ENCODE data around the gene CLCNKA.
A peak's percentile ranks its signal among the peaks of the same experiment; 100 is the strongest.
"Not testable (repeated sequence)": the region's sequence is repeated elsewhere in the genome, so short reads cannot be mapped to it uniquely, and the experiment has no call there.

CLCNKA gene

GRCh38 chr1:16032388-16033102 is 10.7 kb downstream of the CLCNKA start:
- peak; percentile 91 to 92 for ATAC-seq (replicated peaks)
- H3K27ac Mint-ChIP-seq: peak overlapping the region; percentile 17
- H3K27me3 Mint-ChIP-seq: peaks cover 49 to 61% of the 10 kb centered on the region in 2 donors
- peak; percentile 72 for DNase-seq
- no peaks in the 10 kb centered on the region for H3K9me3 Mint-ChIP-seq
- no peak overlapping the region for H3K4me3 Mint-ChIP-seq
- peaks cover 13% of the 10 kb centered on the region in 2 donors for H3K4me1 Mint-ChIP-seq
- H3K36me3 Mint-ChIP-seq: no peaks in the 10 kb centered on the region

- not testable (repeated sequence) for H3K4me1 Mint-ChIP-seq; H3K27ac Mint-ChIP-seq; H3K4me3 Mint-ChIP-seq; H3K9me3 Mint-ChIP-seq; ATAC-seq (replicated peaks); H3K36me3 Mint-ChIP-seq; DNase-seq
- H3K27me3 Mint-ChIP-seq: peaks cover 44 to 55% of the 10 kb centered on the region in 2 donors
These were observed 11.3 kb downstream of the CLCNKA start for GRCh38 chr1:16033103-16033632.

GRCh38 chr1:16036461-16036860 is 14.6 kb downstream of the CLCNKA start:
- ATAC-seq (replicated peaks); H3K36me3 Mint-ChIP-seq; H3K4me3 Mint-ChIP-seq; H3K9me3 Mint-ChIP-seq; H3K27ac Mint-ChIP-seq; DNase-seq; H3K4me1 Mint-ChIP-seq: not testable (repeated sequence)
- peaks cover 25 to 38% of the 10 kb centered on the region in 2 donors for H3K27me3 Mint-ChIP-seq

GRCh38 chr1:16038620-16038912 is 16.7 kb downstream of the CLCNKA start:
- no peak for DNase-seq
- H3K27me3 Mint-ChIP-seq: peaks cover 24 to 38% of the 10 kb centered on the region in 2 donors
- H3K36me3 Mint-ChIP-seq: no peaks in the 10 kb centered on the region
- H3K4me1 Mint-ChIP-seq: no peaks in the 10 kb centered on the region
- H3K4me3 Mint-ChIP-seq: no peak overlapping the region
- ATAC-seq (replicated peaks): no peak
- no peak overlapping the region for H3K27ac Mint-ChIP-seq
- H3K9me3 Mint-ChIP-seq: no peaks in the 10 kb centered on the region

GRCh38 chr1:16039871-16040270 is 18.0 kb downstream of the CLCNKA start:
- H3K9me3 Mint-ChIP-seq; ATAC-seq (replicated peaks); H3K27ac Mint-ChIP-seq; H3K4me1 Mint-ChIP-seq; H3K4me3 Mint-ChIP-seq; H3K36me3 Mint-ChIP-seq; DNase-seq: not testable (repeated sequence)
- H3K27me3 Mint-ChIP-seq: peaks cover 21 to 40% of the 10 kb centered on the region in 2 donors

GRCh38 chr1:16041200-16041599 is 19.4 kb downstream of the CLCNKA start:
- Mint-ChIP-seq H3K4me1 (no peaks in the 10 kb centered on the region), H3K36me3 (no peaks in the 10 kb centered on the region), H3K9me3 (no peaks in the 10 kb centered on the region), H3K4me3 (no peak overlapping the region), H3K27me3 (peaks cover 21 to 49% of the 10 kb centered on the region in 2 donors), H3K27ac (no peak overlapping the region)
- DNase-seq (no peak), ATAC-seq (replicated peaks) (no peak)

GRCh38 chr1:16042096-16042495 is 20.3 kb downstream of the CLCNKA start:
- no peak for DNase-seq
- H3K36me3 Mint-ChIP-seq: no peaks in the 10 kb centered on the region
- H3K4me1 Mint-ChIP-seq: no peaks in the 10 kb centered on the region
- H3K4me3 Mint-ChIP-seq: no peak overlapping the region
- H3K27me3 Mint-ChIP-seq: peaks cover 17 to 45% of the 10 kb centered on the region in 2 donors
- no peaks in the 10 kb centered on the region for H3K9me3 Mint-ChIP-seq
- ATAC-seq (replicated peaks): no peak
- H3K27ac Mint-ChIP-seq: no peak overlapping the region

GRCh38 chr1:16042654-16043053 is 20.8 kb downstream of the CLCNKA start:
- not testable (repeated sequence) for H3K27ac Mint-ChIP-seq; H3K4me1 Mint-ChIP-seq; H3K36me3 Mint-ChIP-seq; ATAC-seq (replicated peaks); DNase-seq; H3K4me3 Mint-ChIP-seq; H3K9me3 Mint-ChIP-seq
- peaks cover 13 to 45% of the 10 kb centered on the region in 2 donors for H3K27me3 Mint-ChIP-seq

- Mint-ChIP-seq H3K4me3 (no peak within 1 kb of the TSS), H3K36me3 (no peaks in the 10 kb centered on the region), H3K4me1 (peaks cover 0 to under 1% of the 10 kb centered on the region in 2 donors), H3K27me3 (peaks cover 13 to 52% of the 10 kb centered on the region in 2 donors), H3K9me3 (no peaks in the 10 kb centered on the region), H3K27ac (no peak within 1 kb of the TSS)
- ATAC-seq (replicated peaks): no peak
- DNase-seq: no peak
These were observed 21.7 kb downstream of the CLCNKA start, which contains the start of gene CLCNKB for GRCh38 chr1:16043521-16043920. Gene CLCNKB (plus strand): TSS chr1:16043782. CDS start chr1:16044493, 711 bp downstream.

- H3K4me1 Mint-ChIP-seq: peaks cover 0 to 5% of the 10 kb centered on the region in 2 donors
- no peaks in the 10 kb centered on the region for H3K9me3 Mint-ChIP-seq
- ATAC-seq (replicated peaks): no peak
- H3K27ac Mint-ChIP-seq: no peak overlapping the region
- H3K36me3 Mint-ChIP-seq: no peaks in the 10 kb centered on the region
- no peak overlapping the region for H3K4me3 Mint-ChIP-seq
- H3K27me3 Mint-ChIP-seq: peaks cover 13 to 56% of the 10 kb centered on the region in 2 donors
- DNase-seq: no peak
These were observed 22.1 kb downstream of the CLCNKA start for GRCh38 chr1:16043950-16044349.

GRCh38 chr1:16046842-16047241 is 25.0 kb downstream of the CLCNKA start:
- ATAC-seq (replicated peaks): no peak
- peaks cover 0 to 5% of the 10 kb centered on the region in 2 donors for H3K4me1 Mint-ChIP-seq
- no peak for DNase-seq
- no peaks in the 10 kb centered on the region for H3K36me3 Mint-ChIP-seq
- no peak overlapping the region for H3K27ac Mint-ChIP-seq
- no peak overlapping the region for H3K4me3 Mint-ChIP-seq
- H3K27me3 Mint-ChIP-seq: peaks cover 27 to 69% of the 10 kb centered on the region in 2 donors
- no peaks in the 10 kb centered on the region for H3K9me3 Mint-ChIP-seq

- Mint-ChIP-seq H3K9me3 (no peaks in the 10 kb centered on the region), H3K4me3 (no peak overlapping the region), H3K4me1 (peaks cover 0 to 5% of the 10 kb centered on the region in 2 donors), H3K36me3 (no peaks in the 10 kb centered on the region), H3K27ac (no peak overlapping the region), H3K27me3 (peaks cover 27 to 68% of the 10 kb centered on the region in 2 donors)
- DNase-seq (no peak), ATAC-seq (replicated peaks) (no peak)
These were observed 26.1 kb downstream of the CLCNKA start for GRCh38 chr1:16047791-16048475.

- H3K27me3 Mint-ChIP-seq: peaks cover 22 to 64% of the 10 kb centered on the region in 2 donors
- ATAC-seq (replicated peaks) (peak; percentile 48 to 66), DNase-seq (peak; percentile 11)
- peaks cover 0 to 5% of the 10 kb centered on the region in 2 donors for H3K4me1 Mint-ChIP-seq
- no peak overlapping the region for H3K27ac Mint-ChIP-seq
- no peaks in the 10 kb centered on the region for H3K9me3 Mint-ChIP-seq
- H3K4me3 Mint-ChIP-seq: peak overlapping the region; percentile 29 to 70
- H3K36me3 Mint-ChIP-seq: no peaks in the 10 kb centered on the region
These were observed 26.8 kb downstream of the CLCNKA start for GRCh38 chr1:16048573-16049189.

- Mint-ChIP-seq H3K27me3 (peaks cover 22 to 54% of the 10 kb centered on the region in 2 donors), H3K9me3 (no peaks in the 10 kb centered on the region), H3K27ac (no peak overlapping the region), H3K36me3 (no peaks in the 10 kb centered on the region), H3K4me1 (peaks cover 0 to 5% of the 10 kb centered on the region in 2 donors), H3K4me3 (no peak overlapping the region)
- no peak for DNase-seq
- ATAC-seq (replicated peaks): no peak
These were observed 28.5 kb downstream of the CLCNKA start for GRCh38 chr1:16050328-16050727.
